ENCODE measurements around the gene SIPA1L3. TPM values are rescaled to one million over a fixed set of nuclear protein-coding genes. Genes with fewer than 3 reads are reported as not detected.

Gene SIPA1L3
- total and polyA plus RNA-seq, 10 of the 15 experiments (the other 5 are each of a cell fraction or from before 2014, with no cell fraction given) = 0.24 to 66.2 (median 19.1) TPM

DNA sequence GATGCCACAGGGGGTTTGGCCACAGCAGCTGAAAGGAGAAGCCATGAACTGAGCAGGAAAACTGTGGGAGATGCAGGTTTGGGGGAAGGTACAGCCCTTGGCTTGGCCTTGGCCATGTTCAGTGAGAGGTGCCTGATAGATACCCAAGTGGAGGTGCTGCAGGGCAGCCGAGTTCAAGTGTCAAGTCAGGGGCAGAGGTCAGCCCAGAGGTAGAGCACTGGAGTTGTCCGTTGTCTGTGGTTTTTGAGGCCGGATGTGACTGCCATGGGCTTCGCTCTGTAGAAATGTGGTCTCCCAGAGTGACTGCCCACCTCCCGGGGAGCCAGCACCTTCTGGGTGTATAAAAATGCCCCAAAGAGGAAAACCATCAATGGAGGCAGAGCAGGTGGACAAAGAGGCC, 251.7 kb downstream of the SIPA1L3 start:
- ChIA-PET POLR2A (no interaction called here), RAD21 (ENCODE audit: unreplicated experiment) (no interaction called here), SMC1A (ENCODE audit: uncharacterized antibody, unreplicated experiment) (no interaction called here), CTCF (no interaction called here)
- Histone ChIP-seq H3K4me1 (ENCODE audit: control insufficient read depth, insufficient read depth, low read length) (no peaks in the 10 kb centered on the region), H2AFZ (ENCODE audit: control insufficient read depth, low read depth, low read length) (no peak overlapping the region), H3K4me2 (ENCODE audit: control insufficient read depth, insufficient read depth) (no peak overlapping the region), H3K27ac (ENCODE audit: control insufficient read depth, insufficient read depth) (no peak overlapping the region), H3K27me3 (replicated peaks in 1 of 2; ENCODE audit: control insufficient read depth in 2 of 2, insufficient read depth in 2 of 2, low read length in 1 of 2) (no peaks in the 10 kb centered on the region), H4K20me1 (ENCODE audit: control insufficient read depth, insufficient read depth) (no peaks in the 10 kb centered on the region), H3K4me3 (no peak overlapping the region), H3K79me2 (ENCODE audit: control insufficient read depth, insufficient read depth, low read length) (no peaks in the 10 kb centered on the region), H3K36me3 (ENCODE audit: control insufficient read depth in 2 of 2, insufficient read depth in 2 of 2, low read length in 1 of 2) (peaks cover 20 to 25% of the 10 kb centered on the region in 2 experiments; a peak in 3 of 4 replicates), H3K9ac (ENCODE audit: control insufficient read depth, insufficient read depth, low read length) (no peak overlapping the region), H3K9me3 (replicated peaks; ENCODE audit: control insufficient read depth, insufficient read depth, low read length) (no peaks in the 10 kb centered on the region; the same call in 2 of the 3 replicates)
- intact Hi-C loops (cut with micrococcal nuclease; ENCODE audit: unreplicated experiment) (no loop called here), in situ Hi-C loops (cut with MboI) (no loop called here)
- FAIRE-seq = no peak
- BruUV-seq (replicated peaks) = no TSS peak
- ATAC-seq = no peak
- WGBS (ENCODE audit: insufficient coverage, insufficient replicate concordance, low lambda C conversion rate, missing lambda C conversion rate) = 90% methylated on average over 5 of the region's 5 CpGs
- no peak for DNase-seq (ENCODE audit: low read depth, low spot score)
- TF ChIP-seq IRF4 (IDR thresholded peaks at IDR 0.05; ENCODE audit: low read depth, low read length) (no peak), ZNF622 (IDR thresholded peaks at IDR 0.05) (no peak), SUZ12 (IDR thresholded peaks at IDR 0.05; ENCODE audit: unreplicated experiment) (no peak), NR2C1 (IDR thresholded peaks at IDR 0.05) (no peak), SREBF2 (IDR thresholded peaks at IDR 0.05; ENCODE audit: low read length) (no peak), RELA (IDR thresholded peaks at IDR 0.05; ENCODE audit: borderline replicate concordance, partially characterized antibody) (no peak), RUNX3 (IDR thresholded peaks at IDR 0.05; ENCODE audit: low read length) (no peak), NBN (IDR thresholded peaks at IDR 0.05) (no peak), FOS (IDR thresholded peaks at IDR 0.05; ENCODE audit: borderline replicate concordance, extremely low read depth, insufficient read length) (no peak), RFX5 (IDR thresholded peaks at IDR 0.05; ENCODE audit: low read depth, low read length) (no peak), TCF12 (IDR thresholded peaks at IDR 0.05; ENCODE audit: low read depth, low read length) (no peak), CEBPB (IDR thresholded peaks at IDR 0.05; ENCODE audit: borderline replicate concordance in 1 of 2, low read depth in 2 of 2, low read length in 2 of 2) (no peak), MYC (IDR thresholded peaks at IDR 0.05; ENCODE audit: insufficient read depth, insufficient read length, insufficient replicate concordance, low read length, severe bottlenecking) (no peak), HCFC1 (IDR thresholded peaks at IDR 0.05; ENCODE audit: low read length) (no peak)
- TF ChIP-seq, protein P1, sequence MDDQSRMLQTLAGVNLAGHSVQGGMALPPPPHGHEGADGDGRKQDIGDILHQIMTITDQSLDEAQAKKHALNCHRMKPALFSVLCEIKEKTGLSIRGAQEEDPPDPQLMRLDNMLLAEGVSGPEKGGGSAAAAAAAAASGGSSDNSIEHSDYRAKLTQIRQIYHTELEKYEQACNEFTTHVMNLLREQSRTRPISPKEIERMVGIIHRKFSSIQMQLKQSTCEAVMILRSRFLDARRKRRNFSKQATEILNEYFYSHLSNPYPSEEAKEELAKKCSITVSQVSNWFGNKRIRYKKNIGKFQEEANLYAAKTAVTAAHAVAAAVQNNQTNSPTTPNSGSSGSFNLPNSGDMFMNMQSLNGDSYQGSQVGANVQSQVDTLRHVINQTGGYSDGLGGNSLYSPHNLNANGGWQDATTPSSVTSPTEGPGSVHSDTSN (IDR thresholded peaks at IDR 0.05; ENCODE audit: insufficient replicate concordance, low read depth, low read length) = no peak

Measured in GM12878 (cell line).